OCI-LY1 (cell line): Measurements from ENCODE around the gene KIRREL3.

Experiments used
- H2AFZ ChIP-seq: fragments of 200-600 bp; sonication (generic), shearing (Covaris generic); 2 replicates; pipeline ENCODE4 v1.6.0; 2014; ENCODE audit warnings: antibody characterized with exemption, mild to moderate bottlenecking, low read length
- H3F3A ChIP-seq: fragments of 200-600 bp; sonication (generic), shearing (Covaris generic); 2 replicates; pipeline ENCODE4 v1.6.0; 2014; ENCODE audit warnings: mild to moderate bottlenecking, antibody characterized with exemption, low read length, moderate library complexity; ENCODE audit not compliant: insufficient read depth
- H3K27ac ChIP-seq: fragments of 200-600 bp; sonication (generic); 2 replicates; pipeline ENCODE4 v1.5.1; 2014; ENCODE audit warnings: low read length, mixed run types, mild to moderate bottlenecking, low read depth; ENCODE audit not compliant: poor library complexity, severe bottlenecking
- H3K27me3 ChIP-seq: fragments of 200-600 bp; sonication (generic); 2 replicates; pipeline ENCODE4 v1.6.0; 2014; ENCODE audit warnings: antibody characterized with exemption, mild to moderate bottlenecking, low read length, moderate library complexity; ENCODE audit not compliant: insufficient read depth
- H3K36me3 ChIP-seq: fragments of 200-600 bp; sonication (generic); 2 replicates; pipeline ENCODE4 v1.6.1; 2014; ENCODE audit warnings: mild to moderate bottlenecking, antibody characterized with exemption, low read length, moderate library complexity, mixed read lengths; ENCODE audit not compliant: insufficient read depth
- H3K4me1 ChIP-seq: fragments of 200-600 bp; sonication (generic); 2 replicates; pipeline ENCODE4 v1.5.1; 2014; ENCODE audit warnings: mild to moderate bottlenecking, low read length, moderate library complexity; ENCODE audit not compliant: insufficient read depth, severe bottlenecking
- H3K4me2 ChIP-seq: fragments of 200-600 bp; sonication (generic), shearing (Covaris generic); 2 replicates; pipeline ENCODE4 v1.6.1; 2014; ENCODE audit warnings: low read length
- H3K4me3 ChIP-seq: fragments of 200-600 bp; sonication (generic); 2 replicates; pipeline ENCODE4 v1.5.1; 2014; ENCODE audit warnings: low read length, low read depth, mild to moderate bottlenecking, mixed read lengths; ENCODE audit not compliant: poor library complexity, severe bottlenecking
- H3K79me2 ChIP-seq: fragments of 200-600 bp; shearing (Covaris generic); 2 replicates; pipeline ENCODE4 v1.6.1; 2016; ENCODE audit warnings: mixed run types, low read length, mixed read lengths; ENCODE audit not compliant: insufficient read depth
- H3K9ac ChIP-seq: fragments of 200-600 bp; sonication (generic), shearing (Covaris generic); 2 replicates; pipeline ENCODE4 v1.6.1; 2014; ENCODE audit warnings: mild to moderate bottlenecking, low read length, mixed read lengths
- H3K9me2 ChIP-seq: fragments of 200-600 bp; sonication (generic), shearing (Covaris generic); 2 replicates; pipeline ENCODE4 v1.6.1; 2014; ENCODE audit warnings: low read depth, mild to moderate bottlenecking, low read length, mixed read lengths
- H3K9me3 ChIP-seq: fragments of 200-600 bp; shearing (Covaris generic); 2 replicates; pipeline ENCODE4 v1.6.1; 2014; ENCODE audit warnings: low read length, mixed read lengths
- H4K20me1 ChIP-seq: fragments of 200-600 bp; sonication (generic), shearing (Covaris generic); 2 replicates; pipeline ENCODE4 v1.6.0; 2016; ENCODE audit warnings: mild to moderate bottlenecking, low read length; ENCODE audit not compliant: insufficient read depth
- CTCF ChIP-seq: fragments of 200-600 bp; sonication (generic), shearing (Covaris generic); IDR thresholded peaks from 2 replicates; pipeline ENCODE4 v1.5.1; 2017; ENCODE audit warnings: mild to moderate bottlenecking, antibody characterized with exemption, low read length, moderate library complexity, mixed read lengths
- EZH2 ChIP-seq: fragments of 200-600 bp; sonication (generic), shearing (Covaris generic); IDR thresholded peaks from 2 replicates; pipeline ENCODE4 v1.8.0; 2017; ENCODE audit warnings: borderline replicate concordance, mixed run types, mild to moderate bottlenecking, antibody characterized with exemption, low read length, moderate library complexity, mixed read lengths

Gene KIRREL3

GRCh38 chr11:126886636-126887035, 113.9 kb downstream of the KIRREL3 start:
- Histone ChIP-seq H3K4me1 (no peaks in the 10 kb centered on the region), H3K4me3 (no peak overlapping the region), H3K27ac (no peak overlapping the region), H3K9me2 (no peaks in the 10 kb centered on the region), H4K20me1 (no peaks in the 10 kb centered on the region), H3K27me3 (no peaks in the 10 kb centered on the region), H2AFZ (no peak overlapping the region), H3F3A (no peaks in the 10 kb centered on the region), H3K79me2 (no peaks in the 10 kb centered on the region), H3K9ac (no peak overlapping the region), H3K4me2 (no peak overlapping the region), H3K36me3 (no peaks in the 10 kb centered on the region), H3K9me3 (no peaks in the 10 kb centered on the region)
- TF ChIP-seq CTCF (no peak), EZH2 (no peak)

- no peaks in the 10 kb centered on the region for H3K79me2 ChIP-seq
- no peak for TF ChIP-seq EZH2
- TF ChIP-seq CTCF, result no peak
- H3F3A ChIP-seq, result no peaks in the 10 kb centered on the region
- H3K9me3 ChIP-seq, result no peaks in the 10 kb centered on the region
- no peak overlapping the region for H3K4me3 ChIP-seq
- H3K9me2 ChIP-seq, result no peaks in the 10 kb centered on the region
- no peaks in the 10 kb centered on the region for H3K27me3 ChIP-seq
- no peak overlapping the region for H2AFZ ChIP-seq
- H3K36me3 ChIP-seq, result no peaks in the 10 kb centered on the region
- no peak overlapping the region for H3K4me2 ChIP-seq
- no peaks in the 10 kb centered on the region for H4K20me1 ChIP-seq
- no peaks in the 10 kb centered on the region for H3K4me1 ChIP-seq
- H3K27ac ChIP-seq, result no peak overlapping the region
- no peak overlapping the region for H3K9ac ChIP-seq
Observed at GRCh38 chr11:126886085-126886484, 114.5 kb downstream of the KIRREL3 start.

GRCh38 chr11:126884594-126884993, 116.0 kb downstream of the KIRREL3 start:
- H3K36me3 ChIP-seq, result no peaks in the 10 kb centered on the region
- H3K27me3 ChIP-seq, result no peaks in the 10 kb centered on the region
- no peak overlapping the region for H3K9ac ChIP-seq
- no peak overlapping the region for H3K4me2 ChIP-seq
- H3K4me1 ChIP-seq, result no peaks in the 10 kb centered on the region
- TF ChIP-seq EZH2, result no peak
- no peak for TF ChIP-seq CTCF
- no peaks in the 10 kb centered on the region for H3F3A ChIP-seq
- H3K79me2 ChIP-seq, result no peaks in the 10 kb centered on the region
- no peaks in the 10 kb centered on the region for H3K9me3 ChIP-seq
- H3K4me3 ChIP-seq, result no peak overlapping the region
- H4K20me1 ChIP-seq, result no peaks in the 10 kb centered on the region
- no peak overlapping the region for H2AFZ ChIP-seq
- no peaks in the 10 kb centered on the region for H3K9me2 ChIP-seq
- no peak overlapping the region for H3K27ac ChIP-seq
